HAP-1 (cell line): ENCODE results near the gene DRC3.

Experiments used
- DNase-seq, 2 experiments: peaks; one replicate each; pipeline ENCODE4 v3.0.0-alpha.2; 2016 to 2020; ENCODE audit warnings: low spot score in 2 of 2
- H3K27me3 ChIP-seq: fragments of 250-450 bp; sonication (Bioruptor Pico); 2 replicates; pipeline ENCODE4 v1.5.1; 2020; ENCODE audit warnings: low read depth, mild to moderate bottlenecking, moderate library complexity
- H3K36me3 ChIP-seq: fragments of 250-450 bp; sonication (Bioruptor Pico); replicated peaks from 2 replicates; pipeline ENCODE4 v1.5.1; 2020; ENCODE audit warnings: mild to moderate bottlenecking
- H3K4me1 ChIP-seq: fragments of 250-450 bp; sonication (Bioruptor Pico); 2 replicates; pipeline ENCODE4 v1.5.1; 2020; ENCODE audit warnings: mild to moderate bottlenecking
- H3K4me3 ChIP-seq: fragments of 250-450 bp; sonication (Bioruptor Pico); 2 replicates; pipeline ENCODE4 v1.5.1; 2020; ENCODE audit warnings: mild to moderate bottlenecking, moderate library complexity
- H3K9me3 ChIP-seq: fragments of 250-450 bp; sonication (Bioruptor Pico); 2 replicates; pipeline ENCODE4 v1.5.1; 2020; ENCODE audit warnings: mild to moderate bottlenecking, moderate library complexity
- in situ Hi-C: fragments of 300-500 bp; cut with MboI; formaldehyde crosslinking; loops from 3 replicates; pipeline ENCODE4 v1.14.3; 2020; ENCODE audit warnings: low sequenced_read_pairs, inconsistent platforms, mixed read lengths

Gene DRC3

DNA sequence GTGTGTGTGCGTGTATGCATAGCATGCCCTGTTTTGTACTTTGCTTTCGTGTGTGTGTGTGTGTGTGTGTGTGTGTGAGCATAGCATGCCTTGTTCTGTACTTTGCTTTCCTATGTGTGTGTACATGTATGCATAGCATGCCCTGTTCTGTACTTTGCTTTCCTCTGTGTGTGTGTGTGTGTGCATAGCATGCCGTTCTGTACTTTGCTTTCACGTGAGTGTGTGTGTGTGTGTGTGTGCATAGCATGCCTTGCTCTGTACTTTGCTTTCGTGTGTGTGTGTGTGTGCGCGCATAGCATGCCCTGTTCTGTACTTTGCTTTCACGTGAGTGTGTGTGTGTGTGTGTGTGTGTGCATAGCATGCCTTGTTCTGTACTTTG, 27.4 kb downstream of the DRC3 start:
- DNase-seq = no peak
- Histone ChIP-seq H3K36me3 (no peaks in the 10 kb centered on the region), H3K27me3 (no peaks in the 10 kb centered on the region), H3K4me1 (no peaks in the 10 kb centered on the region), H3K9me3 (no peaks in the 10 kb centered on the region), H3K4me3 (no peak overlapping the region)
- in situ Hi-C loops = no loop called here

DNA sequence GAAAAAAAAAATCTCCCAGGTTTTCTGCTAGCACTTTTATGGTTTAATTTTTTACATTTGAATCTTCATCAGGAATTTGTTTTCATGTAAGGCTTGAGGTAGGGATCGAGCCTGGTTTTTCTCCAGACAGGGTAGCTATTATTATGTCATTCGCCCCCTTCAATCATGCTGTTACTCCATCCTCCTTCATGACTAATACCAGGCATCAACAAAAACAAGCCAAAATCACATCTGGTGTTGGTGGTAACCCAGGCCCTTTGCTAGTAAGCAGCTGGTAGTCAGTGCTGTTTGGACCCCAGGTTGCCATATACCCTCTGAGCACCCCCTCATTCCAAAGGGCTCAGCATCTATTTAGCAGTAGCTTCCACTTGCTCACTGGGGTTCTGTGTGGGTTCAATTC, 29.5 kb downstream of the DRC3 start:
- in situ Hi-C loops = no loop called here
- DNase-seq = no peak
- Histone ChIP-seq H3K4me3 (no peak overlapping the region), H3K9me3 (no peaks in the 10 kb centered on the region), H3K27me3 (no peaks in the 10 kb centered on the region), H3K36me3 (no peaks in the 10 kb centered on the region), H3K4me1 (no peaks in the 10 kb centered on the region)

DNA sequence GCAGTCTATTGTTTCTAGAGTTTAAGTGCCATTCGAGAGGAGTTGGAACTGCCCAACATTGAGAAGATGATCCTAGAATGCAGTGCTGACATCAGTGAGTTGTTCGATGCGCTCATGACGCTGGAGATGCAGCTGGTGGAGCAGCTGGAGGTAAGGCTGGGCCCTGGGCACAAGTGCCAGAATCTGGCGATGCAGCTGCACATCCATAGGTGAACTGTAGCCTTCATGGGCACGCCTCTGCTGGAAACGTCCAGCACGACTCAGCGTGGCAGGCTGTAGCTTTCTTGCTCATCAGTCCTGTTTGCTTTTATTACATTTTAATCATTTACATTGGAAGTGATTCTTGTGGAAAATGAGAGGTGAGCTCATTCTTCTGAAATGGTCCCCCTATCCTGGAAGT, 31.7 kb downstream of the DRC3 start:
- H3K4me1 ChIP-seq = no peaks in the 10 kb centered on the region
- in situ Hi-C loops = no loop called here
- H3K27me3 ChIP-seq = no peaks in the 10 kb centered on the region
- H3K36me3 ChIP-seq = no peaks in the 10 kb centered on the region
- no peak for DNase-seq
- H3K4me3 ChIP-seq = no peak overlapping the region
- H3K9me3 ChIP-seq = no peaks in the 10 kb centered on the region

DNA sequence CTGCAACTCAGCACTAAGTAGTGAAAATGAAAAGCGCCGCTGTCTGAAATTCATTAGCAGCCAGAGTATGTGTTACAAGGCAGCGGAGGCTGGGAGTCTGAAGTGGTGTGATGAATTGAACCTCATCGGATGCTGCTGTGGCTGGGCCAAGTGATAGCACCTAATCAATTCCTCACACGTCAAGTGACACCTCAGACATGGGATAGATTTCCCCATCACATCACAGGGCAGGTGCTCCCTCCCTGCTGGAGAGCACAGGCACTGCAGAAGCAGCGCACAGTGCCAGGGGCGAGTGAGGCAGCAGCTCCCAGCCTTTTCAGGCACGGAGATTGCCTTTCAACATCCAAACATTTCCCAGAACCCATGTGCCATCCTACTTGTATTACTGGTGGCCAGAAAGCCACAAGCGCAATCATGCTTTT, 32.2 kb downstream of the DRC3 start:
- Histone ChIP-seq H3K4me1 (no peaks in the 10 kb centered on the region), H3K4me3 (no peak overlapping the region), H3K36me3 (no peaks in the 10 kb centered on the region), H3K9me3 (no peaks in the 10 kb centered on the region), H3K27me3 (no peaks in the 10 kb centered on the region)
- in situ Hi-C loops = no loop called here
- no peak for DNase-seq

DNA sequence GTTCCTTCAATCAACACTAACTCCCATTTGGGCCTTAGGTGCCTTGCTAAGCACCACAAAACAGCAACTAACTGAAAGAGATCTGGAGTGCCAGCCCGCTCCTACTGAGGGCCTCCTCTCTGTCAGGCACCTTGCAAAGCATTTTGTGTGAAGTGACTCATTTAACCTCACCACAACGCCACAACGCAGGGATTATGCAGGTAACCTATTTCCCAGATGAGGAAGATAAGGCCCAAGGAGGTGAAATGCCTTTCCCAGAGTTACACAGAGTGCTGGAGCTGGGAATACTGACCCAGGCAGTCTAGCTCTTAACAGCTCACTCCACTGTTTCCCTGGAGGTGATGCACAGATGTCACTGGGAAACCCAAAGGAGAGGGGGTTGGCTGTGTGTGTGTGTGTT, 32.8 kb downstream of the DRC3 start:
- no peaks in the 10 kb centered on the region for H3K36me3 ChIP-seq
- no peak for DNase-seq

DNA sequence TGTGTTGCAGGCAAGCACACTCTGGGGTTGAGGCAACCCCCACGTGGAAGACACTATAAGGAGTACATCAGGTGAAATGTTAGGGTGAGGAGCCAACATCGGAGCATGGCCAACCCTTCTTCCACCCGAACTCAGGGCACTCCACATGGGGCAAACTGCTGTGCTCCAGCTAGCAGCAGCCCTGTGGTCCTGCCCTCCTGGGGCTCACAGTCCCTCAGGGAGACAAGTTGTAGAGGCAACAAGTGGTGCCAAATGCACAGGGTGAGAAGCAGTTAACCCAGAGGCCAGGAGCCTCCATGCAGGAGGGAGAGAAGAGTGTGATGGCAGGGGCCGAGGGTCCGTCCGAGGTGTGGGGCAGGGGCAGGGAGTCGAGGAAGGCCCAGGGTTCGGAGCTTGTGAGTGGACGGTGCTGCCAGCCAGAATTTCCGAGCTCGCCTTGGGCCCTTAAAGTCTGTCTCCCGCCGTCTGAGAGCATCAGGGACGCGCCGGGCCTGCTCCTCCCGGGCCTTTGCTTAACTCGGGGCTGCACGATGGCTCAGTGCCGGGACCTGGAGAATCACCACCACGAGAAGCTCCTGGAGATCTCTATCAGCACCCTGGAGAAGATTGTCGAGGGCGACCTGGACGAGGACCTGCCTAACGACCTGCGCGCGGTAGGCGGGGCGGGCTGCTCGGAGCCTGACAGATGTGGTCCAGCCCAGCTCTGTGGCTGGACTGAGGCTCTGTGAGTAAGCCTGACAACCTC, 34.0 kb downstream of the DRC3 start:
- Histone ChIP-seq H3K36me3 (no peaks in the 10 kb centered on the region), H3K9me3 (no peaks in the 10 kb centered on the region), H3K4me1 (no peaks in the 10 kb centered on the region), H3K4me3 (no peak overlapping the region), H3K27me3 (no peaks in the 10 kb centered on the region)
- in situ Hi-C loops = no loop called here
- no peak for DNase-seq

More for the DNA sequence above, 32.8 kb downstream of the DRC3 start:
- in situ Hi-C loops = no loop called here
- no peak overlapping the region for H3K4me3 ChIP-seq
- H3K27me3 ChIP-seq = no peaks in the 10 kb centered on the region
- H3K4me1 ChIP-seq = no peaks in the 10 kb centered on the region
- H3K9me3 ChIP-seq = no peaks in the 10 kb centered on the region

DNA sequence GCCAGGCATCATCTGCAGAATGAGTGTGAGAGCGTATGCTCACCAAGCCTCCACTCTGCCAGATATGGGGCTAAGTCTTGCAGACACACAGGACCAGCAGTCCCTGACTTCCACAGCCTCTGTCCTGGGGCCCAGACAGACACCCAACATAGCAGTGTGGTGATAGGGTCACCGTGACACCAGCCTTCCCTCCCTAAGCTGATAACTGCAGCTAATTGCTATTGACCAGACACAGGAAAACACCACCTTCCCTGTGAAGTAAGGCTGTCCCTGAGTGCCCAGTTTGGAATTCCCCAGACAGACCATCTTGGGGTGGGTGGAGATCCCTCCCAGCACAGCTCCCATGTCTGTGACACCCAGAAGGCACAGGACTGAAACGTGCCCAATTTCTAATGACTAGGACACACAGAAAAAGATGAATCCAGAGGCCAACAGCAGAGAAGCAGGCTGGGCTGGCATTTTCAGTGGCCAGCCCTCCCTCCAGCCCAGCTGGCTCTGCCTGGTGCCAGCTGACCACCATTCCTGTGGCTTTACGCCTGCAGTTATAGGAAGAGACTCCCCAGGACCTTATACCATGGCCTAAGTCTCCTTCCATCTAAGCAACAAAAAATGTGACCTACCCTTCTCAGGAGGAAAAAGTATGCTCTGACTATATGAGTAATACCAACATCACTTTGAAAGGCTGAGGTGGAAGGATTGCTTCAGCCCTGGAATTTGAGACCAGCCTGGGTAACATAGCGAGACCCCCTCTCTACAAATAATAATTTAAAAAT, 36.0 kb downstream of the DRC3 start:
- DNase-seq = no peak
- Histone ChIP-seq H3K4me3 (no peak overlapping the region), H3K4me1 (no peaks in the 10 kb centered on the region), H3K36me3 (no peaks in the 10 kb centered on the region; the same call in 1 of the 2 replicates), H3K9me3 (no peaks in the 10 kb centered on the region), H3K27me3 (no peaks in the 10 kb centered on the region)
- in situ Hi-C loops = no loop called here

DNA sequence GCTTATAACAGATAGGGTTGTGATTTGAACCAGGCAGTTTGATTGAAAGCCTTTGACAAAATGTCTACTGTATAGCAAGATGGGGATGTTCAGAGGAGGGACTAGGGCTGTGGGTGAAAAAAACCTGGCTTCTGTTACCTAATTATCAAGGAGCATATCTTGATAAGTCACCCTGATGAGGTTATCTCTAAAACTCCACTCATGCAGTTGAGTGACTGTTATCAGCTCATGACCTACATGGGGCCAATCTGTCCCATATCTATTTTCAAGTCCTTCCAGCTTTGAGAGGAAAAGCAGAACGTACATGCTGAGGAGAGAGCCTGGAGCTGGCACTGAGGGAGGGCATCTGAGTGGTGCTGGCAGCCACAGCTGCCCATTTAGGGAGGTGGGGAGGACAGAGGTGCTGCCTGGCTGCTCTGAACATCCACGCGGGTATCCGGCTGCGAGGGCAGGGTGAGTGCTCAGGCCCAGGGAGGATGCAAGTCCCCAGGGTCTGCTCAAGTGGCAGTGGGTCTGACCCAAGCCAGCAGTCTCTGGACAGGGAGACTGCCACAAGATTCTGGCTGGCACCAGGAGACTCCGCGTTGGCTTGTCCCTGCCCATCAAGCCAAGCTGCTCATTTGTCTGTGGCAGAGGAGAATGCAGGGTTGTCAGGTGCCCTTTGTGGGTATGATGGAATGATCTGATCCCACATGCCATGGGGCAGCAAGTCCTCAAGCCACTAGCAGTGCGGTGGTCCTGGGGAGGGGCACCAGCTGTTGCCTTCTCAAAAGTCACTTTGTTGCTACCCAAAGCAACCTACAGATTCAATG, 37.2 kb downstream of the DRC3 start:
- Histone ChIP-seq H3K27me3 (no peaks in the 10 kb centered on the region), H3K9me3 (no peaks in the 10 kb centered on the region), H3K4me3 (no peak overlapping the region), H3K36me3 (no peaks in the 10 kb centered on the region; the same call in 1 of the 2 replicates), H3K4me1 (no peaks in the 10 kb centered on the region; the same call in 1 of the 2 replicates)
- in situ Hi-C loops = no loop called here
- no peak for DNase-seq

DNA sequence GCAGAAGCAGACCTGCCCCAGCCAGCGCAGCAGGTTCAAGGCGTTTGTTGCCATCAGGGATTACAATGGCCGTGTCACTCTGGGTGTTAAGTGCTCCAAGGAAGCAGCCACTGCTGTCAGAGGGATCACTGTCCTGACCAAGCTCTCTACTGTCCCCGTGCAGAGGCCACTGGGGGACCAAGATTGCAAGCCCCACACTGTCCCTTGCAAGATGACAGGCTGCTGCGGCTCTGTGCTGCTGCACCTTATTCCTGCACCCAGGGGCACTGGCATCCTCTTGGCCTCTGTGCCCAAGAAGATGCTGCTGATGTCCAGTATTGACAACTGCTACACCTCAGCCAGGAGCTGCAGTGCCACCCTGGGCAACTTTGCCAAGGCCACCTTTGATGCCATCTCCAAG, 38.6 kb downstream of the DRC3 start:
- no peaks in the 10 kb centered on the region for H3K27me3 ChIP-seq
- H3K4me1 ChIP-seq = no peaks in the 10 kb centered on the region; the same call in 1 of the 2 replicates
- in situ Hi-C loops = no loop called here
- H3K36me3 ChIP-seq = peaks cover 5% of the 10 kb centered on the region
- no peaks in the 10 kb centered on the region for H3K9me3 ChIP-seq
- no peak for DNase-seq
- H3K4me3 ChIP-seq = no peak overlapping the region

DNA sequence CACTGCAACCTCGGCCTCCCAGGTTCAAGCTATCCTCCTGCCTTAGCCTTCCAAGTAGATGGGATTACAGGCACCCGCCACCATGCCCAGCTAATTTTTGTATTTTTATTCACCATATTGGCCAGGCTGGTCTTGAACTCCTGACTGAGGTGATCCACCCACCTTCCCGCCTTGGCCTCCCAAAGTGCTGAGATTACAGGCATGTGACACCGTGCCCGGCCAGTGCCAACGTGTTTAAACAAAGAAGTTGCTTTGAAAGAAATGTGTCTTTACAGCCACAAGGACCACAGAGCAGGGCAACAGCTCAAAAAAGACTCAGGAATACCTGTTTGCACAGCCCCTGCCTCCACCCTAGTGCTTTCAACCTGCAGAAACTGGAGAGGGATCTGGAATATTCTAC, 41.3 kb downstream of the DRC3 start:
- Histone ChIP-seq H3K36me3 (peaks cover 5% of the 10 kb centered on the region), H3K9me3 (no peaks in the 10 kb centered on the region), H3K4me1 (no peaks in the 10 kb centered on the region; the same call in 1 of the 2 replicates), H3K27me3 (no peaks in the 10 kb centered on the region), H3K4me3 (no peak overlapping the region)
- no peak for DNase-seq
- in situ Hi-C loops = no loop called here

DNA sequence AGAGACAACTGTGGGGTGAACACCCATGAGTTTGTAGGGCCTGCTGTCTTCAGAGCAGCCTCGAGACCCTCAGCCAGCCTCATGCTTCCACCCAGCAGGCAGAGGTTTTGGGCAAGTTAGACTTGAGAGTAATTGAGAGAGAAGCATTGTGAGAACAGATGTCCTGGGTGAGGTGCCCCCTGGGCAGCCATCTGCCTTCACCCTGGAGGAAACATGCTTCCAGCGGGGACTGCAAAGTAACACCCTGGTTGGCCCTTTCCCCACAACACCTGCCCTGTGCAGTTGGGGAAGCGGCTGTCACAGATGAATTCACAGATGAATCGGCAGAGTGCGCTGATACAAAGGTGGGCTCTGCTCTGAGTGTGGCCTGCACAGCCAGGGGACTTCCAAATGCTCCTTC, 42.9 kb downstream of the DRC3 start:
- no peak for DNase-seq
- peaks cover 5% of the 10 kb centered on the region for H3K36me3 ChIP-seq
- in situ Hi-C loops = no loop called here

DNA sequence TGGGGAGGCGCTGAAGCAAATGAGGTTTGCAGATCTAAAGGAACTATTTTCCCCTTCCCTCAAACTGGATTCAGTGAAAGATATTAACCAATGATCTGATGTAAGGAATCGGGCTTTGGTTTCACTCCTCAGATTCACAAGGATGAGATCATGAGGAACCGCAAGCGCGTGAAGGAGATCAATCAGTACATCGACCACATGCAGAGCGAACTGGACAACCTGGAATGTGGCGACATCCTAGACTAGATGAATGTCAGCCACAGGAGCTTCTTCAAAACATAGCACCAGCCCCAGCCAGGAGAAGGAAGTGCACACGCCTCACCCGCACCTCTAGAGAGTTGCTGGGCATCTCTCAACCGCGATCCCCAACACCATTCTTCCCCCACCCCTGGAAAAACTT, 43.8 kb downstream of the DRC3 start:
- Histone ChIP-seq H3K36me3 (peaks cover 5% of the 10 kb centered on the region), H3K9me3 (no peaks in the 10 kb centered on the region), H3K4me1 (peaks cover 9% of the 10 kb centered on the region), H3K4me3 (no peak overlapping the region), H3K27me3 (no peaks in the 10 kb centered on the region)
- in situ Hi-C loops = no loop called here
- DNase-seq = no peak

More for the DNA sequence above, 42.9 kb downstream of the DRC3 start:
- Histone ChIP-seq H3K27me3 (no peaks in the 10 kb centered on the region), H3K4me1 (peaks cover 9% of the 10 kb centered on the region), H3K4me3 (no peak overlapping the region), H3K9me3 (no peaks in the 10 kb centered on the region)

DNA sequence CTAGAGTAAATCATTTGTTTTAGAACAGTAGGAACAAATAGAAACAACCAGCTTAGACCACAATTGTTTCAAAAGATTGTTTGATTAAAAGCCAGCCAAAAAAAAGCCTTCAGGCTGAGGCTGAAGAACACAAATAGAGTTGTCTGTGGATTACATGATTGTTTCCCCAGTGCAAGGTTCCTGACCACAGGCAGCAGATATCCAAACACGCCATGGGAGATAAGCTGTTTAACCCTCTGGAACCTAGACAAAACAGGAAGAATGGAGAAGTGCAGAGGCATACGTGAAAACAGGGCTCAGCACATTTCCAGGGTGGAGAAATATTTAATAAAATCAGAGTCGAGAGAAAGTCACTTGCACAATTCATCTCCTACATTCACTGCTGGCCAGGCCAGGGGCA, 45.3 kb downstream of the DRC3 start:
- Histone ChIP-seq H3K4me3 (no peak overlapping the region), H3K4me1 (peaks cover 9% of the 10 kb centered on the region), H3K36me3 (peaks cover 5% of the 10 kb centered on the region), H3K9me3 (no peaks in the 10 kb centered on the region), H3K27me3 (no peaks in the 10 kb centered on the region)
- in situ Hi-C loops = no loop called here
- no peak for DNase-seq
